Gastrocnemius medialis (tissue), 4 donors: ENCODE measurements around the gene SEC61A2. TPM values are rescaled to one million over a fixed set of nuclear protein-coding genes. Genes with fewer than 3 reads are reported as not detected.

Source experiments
- ATAC-seq, 2 donors: fragments of 150-250 bp; one replicate each; pipeline ENCODE4 v1.9.1; 2016
- DNase-seq, 2 donors: peaks; one replicate each; pipeline ENCODE4 v3.0.0-alpha.2; 2019
- H3K27ac ChIP-seq, 4 donors: fragments of 200-600 bp; sonication (generic); 1 replicate in 1 of 4; 2 replicates in 3 of 4; pipeline ENCODE4 v1.5.1; 2016 to 2018; ENCODE audit warnings: mild to moderate bottlenecking in 2 of 4, moderate library complexity in 1 of 4
- H3K27me3 ChIP-seq, 3 donors: fragments of 200-600 bp; sonication (generic) in 2 of 3; 1 replicate in 1 of 3; 2 replicates in 2 of 3; pipeline versions ENCODE4 v1.5.1 to v1.6.0; 2016 to 2019; ENCODE audit warnings: mild to moderate bottlenecking in 1 of 3, moderate library complexity in 1 of 3
- H3K36me3 ChIP-seq, 2 donors: fragments of 200-600 bp; sonication (generic) in 1 of 2; one replicate each; pipeline ENCODE4 v1.5.1; 2017 to 2018
- H3K4me1 ChIP-seq, 2 donors: fragments of 200-600 bp; sonication (generic) in 1 of 2; one replicate each; pipeline ENCODE4 v1.5.1; 2016 to 2017; ENCODE audit warnings: mild to moderate bottlenecking in 2 of 2
- H3K4me3 ChIP-seq, 4 donors: fragments of 200-600 bp; sonication (generic) in 3 of 4; 1 replicate in 1 of 4; 2 replicates in 3 of 4; pipeline ENCODE4 v1.5.1; 2016 to 2019; ENCODE audit warnings: mild to moderate bottlenecking in 2 of 4
- H3K9me3 ChIP-seq, 3 donors: fragments of 200-600 bp; sonication (generic) in 2 of 3; 1 replicate in 1 of 3; 2 replicates in 2 of 3; pipeline ENCODE4 v1.5.1; 2016 to 2019
- POLR2A ChIP-seq, 2 donors: fragments of 450-650 bp; IDR thresholded peaks; one replicate each; pipeline ENCODE4 v1.6.1; 2017; ENCODE audit warnings: antibody characterized with exemption in 2 of 2, mild to moderate bottlenecking in 2 of 2, moderate library complexity in 2 of 2
- in situ Hi-C, 4 donors: fragments of 200-750 bp; cut with MboI; loops; one replicate each; pipeline versions ENCODE4 v1.15.0 to v1.8.0; 2017; ENCODE audit warnings: low sequenced_read_pairs in 4 of 4
- intact Hi-C: fragments of 100-400 bp; cut with DNase I; formaldehyde crosslinking; loops from one replicate; pipeline ENCODE4 v1.15.1; 2023; ENCODE audit warnings: low total_unique reads
- total RNA-seq, 4 donors: library from RNA; depleted of rRNA; stranded (reverse); fragments of >200 nt; gene quantifications; one replicate each; pipeline versions ENCODE4 v1.1.0 to v1.2.3, GENCODE V29; 2016
- TF ChIP-seq, protein P1 (sequence below), 5 experiments: fragments of 450-650 bp in 3 of 5; fragments of 200-600 bp in 2 of 5; sonication (generic) in 2 of 5; IDR thresholded peaks in 4 of 5; conservative IDR thresholded peaks in 1 of 5; 1 replicate in 4 of 5; 2 replicates in 1 of 5; pipeline ENCODE4 v1.5.1; 2016 to 2019; ENCODE audit warnings: antibody characterized with exemption in 5 of 5, mild to moderate bottlenecking in 3 of 5, moderate library complexity in 3 of 5

Gene SEC61A2
- total RNA-seq, 4 donors from 2014 or later, result 6.0 to 9.4 (median 8.6) TPM

DNA sequence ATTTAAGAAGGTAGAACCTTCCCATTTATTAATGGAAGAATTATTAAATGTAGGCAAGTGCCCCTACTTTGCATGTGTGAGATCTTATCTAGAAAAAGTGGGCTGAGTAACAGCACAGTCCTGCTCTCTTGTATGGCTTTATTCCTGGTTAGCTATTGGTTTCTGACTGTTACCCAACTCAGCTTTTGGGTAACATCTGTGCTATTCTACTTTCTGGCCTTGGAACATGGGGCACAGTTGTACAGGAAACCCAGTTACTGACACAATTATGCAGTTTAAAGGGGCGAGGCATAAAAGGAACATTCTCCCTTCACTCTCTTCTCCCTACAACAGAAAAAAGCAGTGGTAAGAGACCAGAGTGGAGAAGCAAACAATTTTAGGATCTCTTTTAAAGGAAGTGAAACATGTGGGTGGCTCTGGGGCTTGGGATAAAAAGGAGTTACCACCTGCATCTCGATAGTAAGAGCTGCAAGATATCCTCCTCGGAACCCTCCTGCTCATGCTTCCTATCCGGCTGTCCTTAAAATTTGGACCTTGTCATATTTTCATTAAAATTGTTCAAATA is 50.2 kb downstream of the SEC61A2 start:
- in situ Hi-C loops, result no loop called here
- Histone ChIP-seq H3K27me3 (no peaks in the 10 kb centered on the region), H3K4me1 (no peaks in the 10 kb centered on the region), H3K4me3 (no peak overlapping the region), H3K36me3 (peaks cover 0 to 61% of the 10 kb centered on the region in 2 donors), H3K27ac (no peak overlapping the region), H3K9me3 (no peaks in the 10 kb centered on the region)
- intact Hi-C loops, result no loop called here
- TF ChIP-seq, protein P1, sequence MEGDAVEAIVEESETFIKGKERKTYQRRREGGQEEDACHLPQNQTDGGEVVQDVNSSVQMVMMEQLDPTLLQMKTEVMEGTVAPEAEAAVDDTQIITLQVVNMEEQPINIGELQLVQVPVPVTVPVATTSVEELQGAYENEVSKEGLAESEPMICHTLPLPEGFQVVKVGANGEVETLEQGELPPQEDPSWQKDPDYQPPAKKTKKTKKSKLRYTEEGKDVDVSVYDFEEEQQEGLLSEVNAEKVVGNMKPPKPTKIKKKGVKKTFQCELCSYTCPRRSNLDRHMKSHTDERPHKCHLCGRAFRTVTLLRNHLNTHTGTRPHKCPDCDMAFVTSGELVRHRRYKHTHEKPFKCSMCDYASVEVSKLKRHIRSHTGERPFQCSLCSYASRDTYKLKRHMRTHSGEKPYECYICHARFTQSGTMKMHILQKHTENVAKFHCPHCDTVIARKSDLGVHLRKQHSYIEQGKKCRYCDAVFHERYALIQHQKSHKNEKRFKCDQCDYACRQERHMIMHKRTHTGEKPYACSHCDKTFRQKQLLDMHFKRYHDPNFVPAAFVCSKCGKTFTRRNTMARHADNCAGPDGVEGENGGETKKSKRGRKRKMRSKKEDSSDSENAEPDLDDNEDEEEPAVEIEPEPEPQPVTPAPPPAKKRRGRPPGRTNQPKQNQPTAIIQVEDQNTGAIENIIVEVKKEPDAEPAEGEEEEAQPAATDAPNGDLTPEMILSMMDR (IDR thresholded peaks at IDR 0.05 in 4 of 5, conservative IDR thresholded peaks at IDR 0.05 in 1 of 5), result no peak
- no peak for TF ChIP-seq POLR2A (IDR thresholded peaks at IDR 0.05)
- DNase-seq (no peak), ATAC-seq (no peak)

DNA sequence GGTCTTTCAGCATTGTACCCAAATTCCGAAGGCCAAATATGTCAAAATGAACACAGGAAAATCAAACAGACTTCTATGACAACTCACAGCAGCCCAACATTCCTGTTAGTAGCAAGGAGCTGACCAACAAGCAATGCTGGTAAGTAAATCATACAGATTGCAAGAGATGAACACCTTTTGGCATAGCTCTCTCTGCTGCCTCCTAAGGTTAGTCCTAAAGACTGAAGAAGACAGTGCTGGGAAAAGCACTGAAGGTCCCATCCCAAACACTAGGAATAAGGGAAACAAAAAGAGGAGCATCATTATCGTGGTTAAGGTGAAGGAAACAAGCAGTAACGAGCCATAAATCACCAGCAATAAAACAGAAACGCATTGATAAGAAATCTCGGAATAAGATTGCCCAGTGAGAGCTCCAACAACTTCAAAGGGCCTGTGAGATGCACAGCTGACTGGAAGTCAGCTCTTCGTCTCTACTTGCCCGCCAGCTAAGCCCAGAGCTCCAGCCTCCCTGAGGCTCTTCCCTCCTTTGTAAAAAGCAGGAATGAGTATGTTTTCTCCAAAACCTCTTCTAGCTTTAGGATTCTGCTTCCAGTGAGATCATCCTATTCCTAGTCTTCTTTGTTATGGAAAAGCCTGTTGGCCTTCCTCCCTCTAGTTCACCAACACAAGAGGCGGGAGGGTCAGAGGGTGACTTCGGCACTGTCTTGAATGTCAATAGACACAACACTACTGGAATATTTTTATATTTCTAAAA is 50.9 kb downstream of the SEC61A2 start:
- in situ Hi-C loops, result no loop called here

DNA sequence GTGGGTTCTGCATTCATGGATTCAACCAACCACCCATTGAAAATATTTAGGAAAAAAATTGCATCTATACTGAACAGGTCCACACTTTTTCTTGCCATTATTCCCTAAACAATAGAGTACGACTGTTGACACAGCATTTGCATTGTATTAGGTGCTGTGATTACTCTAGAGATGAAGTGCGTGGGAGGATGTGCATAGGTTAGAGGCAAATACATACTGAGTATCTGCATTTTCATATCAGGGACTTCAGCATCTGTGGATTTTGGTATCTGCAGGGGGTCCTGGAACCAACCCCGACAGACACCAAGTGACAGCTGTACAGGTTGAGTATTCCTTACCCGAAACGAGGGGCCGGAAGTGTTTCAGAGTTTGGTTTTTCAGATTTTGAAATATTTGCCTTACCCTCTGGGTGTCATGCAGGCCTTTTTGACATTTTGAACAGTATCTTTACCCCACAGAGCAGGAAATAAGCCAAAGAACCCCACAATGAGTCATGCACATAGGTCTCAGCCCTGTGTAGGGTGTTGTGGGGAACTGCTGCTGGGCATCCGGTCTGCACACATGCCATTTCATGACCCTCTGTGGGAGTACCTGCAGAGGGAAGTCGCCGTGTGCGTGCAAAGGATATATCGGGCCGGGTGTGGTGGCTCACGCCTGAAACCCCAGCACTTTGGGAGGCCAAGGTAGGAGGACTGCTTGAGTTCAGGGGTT is 51.7 kb downstream of the SEC61A2 start:
- intact Hi-C loops, result no loop called here
- H3K4me3 ChIP-seq, result no peak overlapping the region
- no peaks in the 10 kb centered on the region for H3K9me3 ChIP-seq
- ATAC-seq (no peak), DNase-seq (no peak)
- no peak overlapping the region for H3K27ac ChIP-seq
- in situ Hi-C loops, result no loop called here
- H3K27me3 ChIP-seq, result no peaks in the 10 kb centered on the region
- TF ChIP-seq, protein P1 (IDR thresholded peaks at IDR 0.05 in 4 of 5, conservative IDR thresholded peaks at IDR 0.05 in 1 of 5), result no peak
- no peak for TF ChIP-seq POLR2A (IDR thresholded peaks at IDR 0.05)
- peaks cover 0 to 64% of the 10 kb centered on the region in 2 donors for H3K36me3 ChIP-seq
- H3K4me1 ChIP-seq, result no peaks in the 10 kb centered on the region

More for the DNA sequence above, 50.9 kb downstream of the SEC61A2 start:
- no peaks in the 10 kb centered on the region for H3K27me3 ChIP-seq
- DNase-seq (no peak), ATAC-seq (no peak)
- H3K36me3 ChIP-seq, result peaks cover 0 to 64% of the 10 kb centered on the region in 2 donors
- intact Hi-C loops, result no loop called here
- no peaks in the 10 kb centered on the region for H3K9me3 ChIP-seq
- TF ChIP-seq POLR2A (IDR thresholded peaks at IDR 0.05), result no peak
- TF ChIP-seq, protein P1 (IDR thresholded peaks at IDR 0.05 in 4 of 5, conservative IDR thresholded peaks at IDR 0.05 in 1 of 5), result no peak
- H3K4me3 ChIP-seq, result no peak overlapping the region
- H3K4me1 ChIP-seq, result no peaks in the 10 kb centered on the region
- H3K27ac ChIP-seq, result no peak overlapping the region

DNA sequence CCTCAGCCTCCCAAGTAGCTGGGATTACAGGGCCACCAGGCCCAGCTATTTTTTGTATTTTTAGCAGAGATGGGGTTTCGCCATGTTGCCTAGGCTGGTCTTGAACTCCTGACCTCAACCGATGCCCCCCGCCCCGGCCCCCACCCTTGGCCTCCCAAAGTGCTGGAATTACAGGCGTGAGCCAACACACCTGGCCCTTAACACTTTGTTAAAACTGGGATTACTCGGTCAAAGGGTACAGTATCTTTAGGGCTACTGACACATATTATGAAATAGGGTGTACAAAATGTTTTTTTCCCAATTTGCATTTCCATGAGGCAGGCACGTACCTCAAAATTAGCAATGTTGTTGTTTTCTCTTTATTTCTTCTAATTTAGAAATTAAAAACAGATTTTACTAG is 54.7 kb downstream of the SEC61A2 start:
- TF ChIP-seq POLR2A (IDR thresholded peaks at IDR 0.05), result no peak
- TF ChIP-seq, protein P1 (IDR thresholded peaks at IDR 0.05 in 4 of 5, conservative IDR thresholded peaks at IDR 0.05 in 1 of 5), result no peak
- intact Hi-C loops (no loop called here), in situ Hi-C loops (no loop called here)
- H3K9me3 ChIP-seq, result no peaks in the 10 kb centered on the region
- no peak for ATAC-seq
- no peak overlapping the region for H3K27ac ChIP-seq
- no peaks in the 10 kb centered on the region for H3K27me3 ChIP-seq
- no peak overlapping the region for H3K4me3 ChIP-seq
- H3K4me1 ChIP-seq, result no peaks in the 10 kb centered on the region
- H3K36me3 ChIP-seq, result peaks cover 0 to 35% of the 10 kb centered on the region in 2 donors
- no peak for DNase-seq
